ENCODE results near the gene IL13RA2. TPM values are rescaled to one million over a fixed set of nuclear protein-coding genes. Genes with fewer than 3 reads are reported as not detected.

IL13RA2 gene
- total and polyA plus RNA-seq, 2 of the 8 experiments (the other 6 are each of a cell fraction or from before 2014, with no cell fraction given), result not detected

- Histone ChIP-seq H3K79me2 (ENCODE audit: control insufficient read depth in 1 of 2, insufficient read depth in 2 of 2, low read length in 2 of 2) (no peaks in the 10 kb centered on the region), H2AFZ (ENCODE audit: low read length) (no peak overlapping the region), H3K23ac (ENCODE audit: insufficient read length) (no peak overlapping the region), H3K27ac (ENCODE audit: low read depth, low read length) (no peak overlapping the region), H4K91ac (replicated peaks; ENCODE audit: insufficient read length, low read length) (no peak overlapping the region), H3K36me3 (ENCODE audit: control insufficient read depth in 2 of 4, insufficient read depth in 4 of 4, low read length in 3 of 4) (no peaks in the 10 kb centered on the region), H4K5ac (ENCODE audit: insufficient read length, low read depth, low read length) (no peak overlapping the region), H3K4me3 (ENCODE audit: extremely low read depth in 1 of 4, insufficient read depth in 2 of 4, low read depth in 3 of 4, low read length in 4 of 4) (no peak overlapping the region), H3K79me1 (ENCODE audit: low read depth, low read length) (no peaks in the 10 kb centered on the region), H3K4ac (replicated peaks; ENCODE audit: insufficient read length, low read depth, low read length) (no peak overlapping the region), H2BK15ac (ENCODE audit: low read length) (no peak overlapping the region), H3K56ac (replicated peaks; ENCODE audit: insufficient read length, low read depth, low read length) (no peak overlapping the region), H3K9me3 (ENCODE audit: insufficient read depth in 2 of 2, low read depth in 1 of 2, low read length in 1 of 2) (no peaks in the 10 kb centered on the region), H3K9ac (replicated peaks in 1 of 4; ENCODE audit: extremely low read depth in 1 of 4, low read depth in 3 of 4, low read length in 3 of 4) (no peak overlapping the region), H4K8ac (ENCODE audit: extremely low read depth, insufficient read depth, low read length) (no peak overlapping the region), H3K23me2 (ENCODE audit: low read depth, low read length) (no peaks in the 10 kb centered on the region), H2BK120ac (replicated peaks; ENCODE audit: low read depth, low read length) (no peak overlapping the region), H2BK5ac (ENCODE audit: low read depth, low read length) (no peak overlapping the region), H3K4me2 (ENCODE audit: insufficient read depth in 1 of 2, low read depth in 2 of 2, low read length in 2 of 2) (no peak overlapping the region), H3K27me3 (replicated peaks in 1 of 4; ENCODE audit: control insufficient read depth in 3 of 4, extremely low read depth in 1 of 4, insufficient read depth in 3 of 4, low read length in 3 of 4) (no peaks in the 10 kb centered on the region), H2BK12ac (ENCODE audit: low read depth, low read length) (no peak overlapping the region), H4K20me1 (replicated peaks in 1 of 2; ENCODE audit: control insufficient read depth in 1 of 2, insufficient read depth in 2 of 2, low read length in 2 of 2) (no peaks in the 10 kb centered on the region), H2AK5ac (ENCODE audit: low read depth, low read length) (no peak overlapping the region), H3K14ac (ENCODE audit: insufficient read length) (no peak overlapping the region), H2BK20ac (ENCODE audit: low read length) (no peak overlapping the region), H3K18ac (ENCODE audit: extremely low read depth, low read length) (no peak overlapping the region), H3K4me1 (replicated peaks in 1 of 4; ENCODE audit: control insufficient read depth in 3 of 4, insufficient read depth in 4 of 4, low read length in 3 of 4) (no peaks in the 10 kb centered on the region)
- POLR2A ChIA-PET (ENCODE audit: partially characterized antibody), result no interaction called here
- FAIRE-seq (no peak), DNase-seq (ENCODE audit: low read depth in 1 of 2, low spot score in 2 of 2) (no peak)
- CTCF ChIA-PET (ENCODE audit: partially characterized antibody), result no interaction called here
- WGBS, 2 experiments (ENCODE audit: extremely low coverage in 1 of 2, insufficient coverage in 1 of 2, insufficient read length in 1 of 2, insufficient replicate concordance in 2 of 2, low coverage in 1 of 2, low lambda C conversion rate in 2 of 2, missing lambda C conversion rate in 1 of 2), result 77% methylated on average over 2 of the region's 2 CpGs; no CpG with 5 or more reads in 1 of the 2 experiments
- TF ChIP-seq E2F6 (IDR thresholded peaks at IDR 0.05) (no peak), JUN (IDR thresholded peaks at IDR 0.05; ENCODE audit: low read depth, low read length) (no peak), KDM4A (IDR thresholded peaks at IDR 0.05; ENCODE audit: low read depth, low read length, severe bottlenecking) (no peak), HDAC6 (IDR thresholded peaks at IDR 0.05; ENCODE audit: low read depth, low read length) (no peak), EP300 (IDR thresholded peaks at IDR 0.05; ENCODE audit: borderline replicate concordance in 1 of 2, low read depth in 2 of 2, low read length in 2 of 2) (no peak), MAFK (IDR thresholded peaks at IDR 0.05; ENCODE audit: low read depth, low read length) (no peak), POU5F1 (IDR thresholded peaks at IDR 0.05; ENCODE audit: low read depth, low read length) (no peak), NRF1 (IDR thresholded peaks at IDR 0.05; ENCODE audit: low read depth, low read length) (no peak), POLR2A (IDR thresholded peaks at IDR 0.05; ENCODE audit: control extremely low read depth in 1 of 2, low read depth in 2 of 2, low read length in 2 of 2) (no peak), GABPA (IDR thresholded peaks at IDR 0.05; ENCODE audit: borderline replicate concordance, insufficient read depth, low read length) (no peak), YY1 (IDR thresholded peaks at IDR 0.05; ENCODE audit: low read depth, low read length) (no peak), KDM5A (IDR thresholded peaks at IDR 0.05; ENCODE audit: low read length) (no peak)
Measured at GRCh38 chrX:115060013-115060412, 42.6 kb upstream of the IL13RA2 start.
